ELF-1 (cell line): Measurements from ENCODE around the gene ACER2.
"Not testable (repeated sequence)": the region's sequence is repeated elsewhere in the genome, so short reads cannot be mapped to it uniquely, and the experiment has no call there.

Source experiments
- DNase-seq: peaks from one replicate; pipeline ENCODE4 v3.0.0-alpha.2; 2016; ENCODE audit warnings: low read depth, low spot score

The ACER2 gene

GRCh38 chr9:19408693-19409400 lies at the start of gene ACER2:
TSS of gene ACER2 (plus strand) at chr9:19409009. CDS start at chr9:19409085, 76 bp downstream.
- DNase-seq: peak; percentile 96

- DNase-seq: no peak
These were observed 39.7 kb upstream of the ACER2 start for GRCh38 chr9:19369107-19369506.

- DNase-seq: no peak
These were observed 36.9 kb upstream of the ACER2 start for GRCh38 chr9:19371942-19372341.

GRCh38 chr9:19372567-19372966 lies 36.2 kb upstream of the ACER2 start:
- DNase-seq: no peak

GRCh38 chr9:19373527-19373926 lies 35.3 kb upstream of the ACER2 start:
- no peak for DNase-seq

GRCh38 chr9:19375538-19375937 lies 33.3 kb upstream of the ACER2 start:
- DNase-seq: no peak

- DNase-seq: no peak
These were observed 31.9 kb upstream of the ACER2 start for GRCh38 chr9:19376931-19377330.

GRCh38 chr9:19378164-19378563 lies 30.6 kb upstream of the ACER2 start:
- no peak for DNase-seq

GRCh38 chr9:19378647-19379046 lies 30.2 kb upstream of the ACER2 start:
- no peak for DNase-seq

GRCh38 chr9:19379283-19379682 lies 29.5 kb upstream of the ACER2 start:
- DNase-seq: no peak

- no peak for DNase-seq
These were observed 29.1 kb upstream of the ACER2 start for GRCh38 chr9:19379697-19380046.

GRCh38 chr9:19380826-19381075 lies 28.1 kb upstream of the ACER2 start:
- DNase-seq: no peak

GRCh38 chr9:19381656-19382055 lies 27.2 kb upstream of the ACER2 start:
- DNase-seq: no peak

GRCh38 chr9:19385212-19385611 lies 23.6 kb upstream of the ACER2 start:
- not testable (repeated sequence) for DNase-seq

- no peak for DNase-seq
These were observed 22.9 kb upstream of the ACER2 start for GRCh38 chr9:19385786-19386501.

- no peak for DNase-seq
These were observed 22.2 kb upstream of the ACER2 start for GRCh38 chr9:19386502-19387044.

- no peak for DNase-seq
These were observed 21.5 kb upstream of the ACER2 start for GRCh38 chr9:19387317-19387716.

- not testable (repeated sequence) for DNase-seq
These were observed 19.3 kb upstream of the ACER2 start for GRCh38 chr9:19389539-19389938.

GRCh38 chr9:19397845-19398244 lies 11.0 kb upstream of the ACER2 start:
- no peak for DNase-seq

GRCh38 chr9:19403231-19403630 lies 5.6 kb upstream of the ACER2 start:
- DNase-seq: not testable (repeated sequence)

GRCh38 chr9:19404283-19405075 lies 4.3 kb upstream of the ACER2 start:
- DNase-seq: no peak

- no peak for DNase-seq
These were observed 3.0 kb upstream of the ACER2 start for GRCh38 chr9:19405771-19406170.

- DNase-seq: no peak
These were observed 505 bp upstream of the ACER2 start for GRCh38 chr9:19408316-19408692.
